Measurements from ENCODE around the gene ACBD4. TPM values are rescaled to one million over a fixed set of nuclear protein-coding genes. Genes with fewer than 3 reads are reported as not detected.

ACBD4 gene
- total RNA-seq, 1 donor from 2014 or later = 3.9 TPM

DNA sequence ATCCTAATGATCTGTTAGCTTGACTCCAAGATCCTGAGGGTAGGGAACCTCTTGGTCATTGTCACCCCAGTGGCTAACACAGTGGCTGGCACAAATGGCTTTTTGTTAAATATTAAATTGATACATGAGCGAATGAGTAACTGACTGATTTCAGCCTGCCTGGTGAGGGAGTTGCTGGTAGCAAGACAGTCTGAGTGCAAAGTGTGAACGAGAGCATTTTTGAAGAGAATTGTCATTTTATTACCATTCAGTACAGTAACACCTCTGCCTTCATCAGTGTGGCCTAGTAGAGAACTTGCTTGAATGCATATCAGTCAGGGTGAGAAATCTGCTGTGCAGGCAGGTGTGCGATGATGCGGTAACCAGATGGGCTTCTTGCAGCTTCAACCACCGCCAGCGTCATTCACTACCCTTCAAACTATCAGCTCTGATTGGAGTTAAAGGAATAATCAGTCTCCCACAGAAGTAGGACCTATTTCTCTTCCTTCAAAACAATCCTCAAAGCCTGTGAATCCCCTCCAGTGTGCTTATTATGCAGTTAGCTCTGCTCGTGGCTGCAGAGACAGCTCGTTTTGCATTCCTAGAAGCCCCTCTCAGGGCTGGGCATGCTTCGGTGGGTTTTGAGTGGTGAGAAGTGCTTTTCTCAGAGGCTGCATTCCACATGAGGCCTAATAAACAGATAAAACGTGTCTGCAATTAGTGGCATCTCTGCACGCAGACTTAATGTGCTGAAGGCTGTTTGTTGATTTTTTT, 55.2 kb downstream of the ACBD4 start:
- Histone ChIP-seq H4K20me1 (ENCODE audit: insufficient read depth, low read length) (no peaks in the 10 kb centered on the region), H3K79me2 (ENCODE audit: insufficient read depth, low read length) (no peaks in the 10 kb centered on the region), H3K9me3 (ENCODE audit: insufficient read depth, low read depth, low read length) (no peaks in the 10 kb centered on the region), H3K4me1 (ENCODE audit: insufficient read depth, low read length) (no peaks in the 10 kb centered on the region), H2AFZ (ENCODE audit: low read depth, low read length) (no peak overlapping the region), H3K9ac (ENCODE audit: low read length) (no peak overlapping the region), H3K27me3 (ENCODE audit: insufficient read depth, low read length) (no peaks in the 10 kb centered on the region), H3K4me2 (ENCODE audit: low read length) (no peak overlapping the region), H3K4me3 (ENCODE audit: insufficient read depth, low read depth, low read length) (no peak overlapping the region), H3K36me3 (ENCODE audit: insufficient read depth, low read length) (no peaks in the 10 kb centered on the region), H3K27ac (ENCODE audit: low read depth, low read length) (no peak overlapping the region)
- DNase-seq (ENCODE audit: low read depth) (no peak), FAIRE-seq (no peak)
- H3K4me3 Mint-ChIP-seq (ENCODE audit: unreplicated experiment) = no peak overlapping the region
- H3K36me3 Mint-ChIP-seq (ENCODE audit: low read depth, unreplicated experiment) = no peaks in the 10 kb centered on the region
- no peak for TF ChIP-seq EZH2 (IDR thresholded peaks at IDR 0.05; ENCODE audit: insufficient read depth, low read length)
- TF ChIP-seq, protein P1, sequence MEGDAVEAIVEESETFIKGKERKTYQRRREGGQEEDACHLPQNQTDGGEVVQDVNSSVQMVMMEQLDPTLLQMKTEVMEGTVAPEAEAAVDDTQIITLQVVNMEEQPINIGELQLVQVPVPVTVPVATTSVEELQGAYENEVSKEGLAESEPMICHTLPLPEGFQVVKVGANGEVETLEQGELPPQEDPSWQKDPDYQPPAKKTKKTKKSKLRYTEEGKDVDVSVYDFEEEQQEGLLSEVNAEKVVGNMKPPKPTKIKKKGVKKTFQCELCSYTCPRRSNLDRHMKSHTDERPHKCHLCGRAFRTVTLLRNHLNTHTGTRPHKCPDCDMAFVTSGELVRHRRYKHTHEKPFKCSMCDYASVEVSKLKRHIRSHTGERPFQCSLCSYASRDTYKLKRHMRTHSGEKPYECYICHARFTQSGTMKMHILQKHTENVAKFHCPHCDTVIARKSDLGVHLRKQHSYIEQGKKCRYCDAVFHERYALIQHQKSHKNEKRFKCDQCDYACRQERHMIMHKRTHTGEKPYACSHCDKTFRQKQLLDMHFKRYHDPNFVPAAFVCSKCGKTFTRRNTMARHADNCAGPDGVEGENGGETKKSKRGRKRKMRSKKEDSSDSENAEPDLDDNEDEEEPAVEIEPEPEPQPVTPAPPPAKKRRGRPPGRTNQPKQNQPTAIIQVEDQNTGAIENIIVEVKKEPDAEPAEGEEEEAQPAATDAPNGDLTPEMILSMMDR (IDR thresholded peaks at IDR 0.05; ENCODE audit: insufficient read depth, low read depth, low read length) = no peak
- H3K9me3 Mint-ChIP-seq (ENCODE audit: unreplicated experiment) = no peaks in the 10 kb centered on the region
- no peak overlapping the region for H3K27ac Mint-ChIP-seq (ENCODE audit: unreplicated experiment)
- no peaks in the 10 kb centered on the region for H3K4me1 Mint-ChIP-seq (ENCODE audit: low read depth, unreplicated experiment)
- peaks cover 2% of the 10 kb centered on the region for H3K27me3 Mint-ChIP-seq (ENCODE audit: low read depth, unreplicated experiment)

Small RNAs within 50 kb of the gene (microRNA-seq; reads per million reads assigned to microRNA genes)
- not detected for gene MIR6784

Other genes with a start within 250 kb of the ACBD4 start
- 129 and 133 TPM in 2 replicates for gene EFTUD2, start 236.2 kb upstream of the ACBD4 start, total RNA-seq
- gene GFAP, start 220.2 kb upstream of the ACBD4 start, total RNA-seq = 0.22 TPM in 1 of 2 replicates, not detected in the other
- gene KIF18B, start 187.9 kb upstream of the ACBD4 start, total RNA-seq = 0.82 and 1.8 TPM in 2 replicates
- not detected in 2 replicates for gene C1QL1, start 167.4 kb upstream of the ACBD4 start, total RNA-seq
- 34.8 and 43.3 TPM in 2 replicates for gene DCAKD, start 84.1 kb upstream of the ACBD4 start, total RNA-seq
- 114 and 130 TPM in 2 replicates for gene NMT1, start 74.4 kb upstream of the ACBD4 start, total RNA-seq
- 76.5 and 92.0 TPM in 2 replicates for gene PLCD3, start 3.2 kb upstream of the ACBD4 start, total RNA-seq
- 44.5 and 46.6 TPM in 2 replicates for gene HEXIM1, start 12.8 kb downstream of the ACBD4 start, total RNA-seq
- gene HEXIM2, start 26.2 kb downstream of the ACBD4 start, total RNA-seq = 8.4 and 9.0 TPM in 2 replicates
- gene FMNL1, start 86.2 kb downstream of the ACBD4 start, total RNA-seq = 4.0 and 4.7 TPM in 2 replicates
- gene SPATA32, start 126.4 kb downstream of the ACBD4 start, total RNA-seq = not detected in 2 replicates
- gene MAP3K14, start 181.3 kb downstream of the ACBD4 start, total RNA-seq = 10.8 and 11.0 TPM in 2 replicates